Coronary artery (tissue), 2 donors: ENCODE data around the gene UBE2G2.

Experiments
- DNase-seq: peaks from one replicate; pipeline ENCODE4 v3.0.0-alpha.2; 2017; ENCODE audit warnings: low spot score
- H3K27ac ChIP-seq, 2 donors: fragments of 200-600 bp; sonication (generic); one replicate each; pipeline ENCODE4 v1.5.1; 2016 to 2019
- H3K4me3 ChIP-seq: fragments of 200-600 bp; sonication (generic); 2 replicates; pipeline ENCODE4 v1.5.1; 2016; ENCODE audit warnings: mild to moderate bottlenecking, moderate library complexity
- TF ChIP-seq, protein P1 (sequence below): fragments of 200-600 bp; sonication (generic); IDR thresholded peaks from one replicate; pipeline ENCODE4 v1.5.1; 2019; ENCODE audit warnings: antibody characterized with exemption

The UBE2G2 gene

DNA sequence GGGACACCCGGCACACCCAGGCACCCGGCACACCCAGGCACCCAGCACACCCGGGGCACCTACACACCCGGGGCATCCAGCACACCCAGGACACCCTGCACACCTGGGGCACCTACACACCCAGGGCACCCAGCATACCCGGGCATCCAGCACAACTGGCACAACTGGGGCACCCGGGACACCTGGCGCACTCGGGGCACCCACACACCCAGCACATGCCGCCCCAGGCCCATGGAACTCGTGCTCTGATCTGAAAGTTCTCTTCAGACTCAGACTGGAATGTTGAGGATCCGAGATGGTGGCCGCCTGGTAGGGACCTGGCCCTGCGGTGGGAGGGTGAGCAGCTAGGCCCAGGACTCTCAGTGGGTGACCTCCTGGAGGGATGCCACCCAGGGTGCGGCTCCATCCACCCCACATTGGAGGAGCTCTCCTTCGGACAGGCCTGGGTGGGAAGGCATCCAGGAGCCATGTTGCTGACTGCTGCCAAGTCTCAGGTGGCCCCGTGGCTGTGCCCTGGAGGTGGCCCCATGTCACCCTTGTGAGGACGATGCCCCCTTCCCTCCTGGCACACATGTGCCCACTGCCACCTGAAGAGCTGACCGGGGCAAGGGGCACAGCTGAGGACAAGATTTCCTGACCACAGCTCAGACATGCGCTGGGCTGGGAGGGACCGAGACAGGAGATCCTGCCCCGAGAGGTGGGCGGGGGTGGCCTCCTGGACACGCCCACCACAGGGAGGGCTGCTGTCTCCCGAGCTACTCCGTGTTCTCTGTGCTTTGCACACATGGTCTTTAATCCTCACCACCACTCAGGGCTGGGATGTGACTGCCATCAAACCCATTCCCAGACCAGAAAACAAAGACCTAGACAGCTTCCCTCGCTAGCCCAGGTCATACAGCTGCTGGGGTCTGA, 37.0 kb downstream of the UBE2G2 start:
- DNase-seq = peak; percentile 69
- H3K27ac ChIP-seq = no peak overlapping the region
- TF ChIP-seq, protein P1, sequence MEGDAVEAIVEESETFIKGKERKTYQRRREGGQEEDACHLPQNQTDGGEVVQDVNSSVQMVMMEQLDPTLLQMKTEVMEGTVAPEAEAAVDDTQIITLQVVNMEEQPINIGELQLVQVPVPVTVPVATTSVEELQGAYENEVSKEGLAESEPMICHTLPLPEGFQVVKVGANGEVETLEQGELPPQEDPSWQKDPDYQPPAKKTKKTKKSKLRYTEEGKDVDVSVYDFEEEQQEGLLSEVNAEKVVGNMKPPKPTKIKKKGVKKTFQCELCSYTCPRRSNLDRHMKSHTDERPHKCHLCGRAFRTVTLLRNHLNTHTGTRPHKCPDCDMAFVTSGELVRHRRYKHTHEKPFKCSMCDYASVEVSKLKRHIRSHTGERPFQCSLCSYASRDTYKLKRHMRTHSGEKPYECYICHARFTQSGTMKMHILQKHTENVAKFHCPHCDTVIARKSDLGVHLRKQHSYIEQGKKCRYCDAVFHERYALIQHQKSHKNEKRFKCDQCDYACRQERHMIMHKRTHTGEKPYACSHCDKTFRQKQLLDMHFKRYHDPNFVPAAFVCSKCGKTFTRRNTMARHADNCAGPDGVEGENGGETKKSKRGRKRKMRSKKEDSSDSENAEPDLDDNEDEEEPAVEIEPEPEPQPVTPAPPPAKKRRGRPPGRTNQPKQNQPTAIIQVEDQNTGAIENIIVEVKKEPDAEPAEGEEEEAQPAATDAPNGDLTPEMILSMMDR = no peak

DNA sequence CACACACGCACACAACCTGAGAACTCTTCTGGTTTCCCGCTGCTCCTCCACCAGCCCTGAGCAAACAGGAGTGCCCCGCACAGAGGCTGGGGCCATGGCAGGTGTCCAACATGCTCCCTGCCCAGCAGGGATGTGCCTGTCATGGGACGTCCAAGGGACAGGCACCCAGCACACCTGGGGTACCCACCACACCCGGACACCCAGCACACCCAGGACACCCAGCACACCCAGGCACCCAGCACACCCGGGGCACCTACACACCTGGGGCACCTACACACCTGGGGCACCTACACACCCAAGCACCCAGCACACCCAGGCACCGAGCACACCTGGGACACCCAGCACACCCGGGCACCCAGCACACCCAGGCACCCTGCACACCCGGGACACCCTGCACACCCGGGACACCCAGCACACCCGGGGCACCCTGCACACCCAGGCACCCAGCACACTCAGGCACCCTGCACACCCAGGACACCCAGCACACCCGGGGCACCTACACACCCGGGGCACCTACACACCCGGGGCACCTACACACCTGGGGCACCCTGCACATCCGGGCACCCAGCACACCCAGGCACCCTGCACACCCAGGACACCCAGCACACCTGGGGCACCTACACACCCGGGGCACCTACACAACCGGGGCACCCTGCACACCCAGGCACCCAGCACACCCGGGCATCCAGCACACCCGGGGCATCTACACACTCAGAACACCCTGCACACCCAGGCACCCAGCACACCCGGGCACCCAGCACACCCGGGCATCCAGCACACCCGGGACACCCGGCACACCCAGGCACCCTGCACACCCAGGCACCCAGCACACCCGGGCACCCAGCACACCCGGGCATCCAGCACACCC, 37.9 kb downstream of the UBE2G2 start:
- TF ChIP-seq, protein P1 = no peak
- peak; percentile 66 for DNase-seq
- Histone ChIP-seq H3K27ac (no peak overlapping the region), H3K4me3 (no peak overlapping the region)

More for the DNA sequence above, 37.0 kb downstream of the UBE2G2 start:
- no peak overlapping the region for H3K4me3 ChIP-seq

DNA sequence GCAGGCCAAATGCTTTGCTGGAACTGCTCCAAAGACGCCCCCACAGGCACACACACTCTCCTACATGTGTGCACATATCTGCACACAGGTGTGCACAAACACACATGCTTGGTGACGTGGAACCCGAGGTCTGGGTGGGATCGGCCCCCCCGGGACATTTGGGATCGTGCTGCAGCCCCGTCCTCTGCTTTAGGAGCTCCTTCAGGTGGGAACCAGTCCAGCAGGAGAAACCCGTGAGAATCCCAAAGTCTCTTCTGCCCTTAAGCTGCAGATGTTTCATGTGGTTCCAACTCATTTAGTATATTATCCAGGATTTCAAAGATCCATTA, 38.6 kb downstream of the UBE2G2 start:
- Histone ChIP-seq H3K4me3 (no peak overlapping the region), H3K27ac (no peak overlapping the region)
- TF ChIP-seq, protein P1 = no peak
- DNase-seq = no peak

DNA sequence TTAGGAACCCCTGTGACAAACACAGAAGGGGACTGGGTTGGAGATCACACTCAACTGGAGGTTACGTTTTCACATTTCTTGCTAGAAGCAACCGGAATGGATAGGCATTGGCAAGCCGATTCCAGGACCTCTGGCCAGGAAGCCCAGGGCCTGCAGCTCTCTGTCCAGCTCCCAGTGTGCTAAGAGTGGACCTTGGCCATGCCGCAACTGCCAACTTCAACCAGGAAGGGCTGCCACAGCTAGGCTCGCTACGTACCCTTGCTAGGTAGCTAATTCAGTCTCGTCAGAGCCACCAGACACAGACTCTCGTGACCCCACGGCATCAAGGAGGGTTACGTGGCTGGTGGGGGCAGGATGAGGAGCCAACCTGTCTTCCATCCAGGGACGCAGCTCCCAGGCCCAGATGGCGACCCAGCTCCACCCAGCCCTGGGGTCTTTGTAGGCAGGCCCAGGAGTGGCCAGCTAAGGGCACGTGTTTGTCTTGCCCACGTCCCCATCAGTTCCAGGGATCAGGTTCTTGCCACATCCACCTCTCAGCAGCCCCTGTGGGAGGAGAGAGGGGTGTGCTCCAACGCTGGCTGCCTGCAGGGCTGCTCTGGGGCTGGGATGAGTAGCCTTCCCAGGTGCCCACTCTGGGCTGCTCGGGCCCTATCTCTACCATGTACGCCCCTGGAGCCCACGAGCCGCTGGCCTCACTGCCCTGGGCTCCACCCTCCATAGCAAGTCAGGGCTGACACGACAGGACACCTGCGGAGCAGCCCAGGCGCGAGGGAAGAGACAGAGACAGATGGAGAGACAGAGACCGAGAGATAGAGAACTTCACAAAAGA, 39.2 kb downstream of the UBE2G2 start:
- TF ChIP-seq, protein P1 = no peak
- H3K4me3 ChIP-seq = no peak overlapping the region
- H3K27ac ChIP-seq = no peak overlapping the region
- peak; percentile 49 for DNase-seq

DNA sequence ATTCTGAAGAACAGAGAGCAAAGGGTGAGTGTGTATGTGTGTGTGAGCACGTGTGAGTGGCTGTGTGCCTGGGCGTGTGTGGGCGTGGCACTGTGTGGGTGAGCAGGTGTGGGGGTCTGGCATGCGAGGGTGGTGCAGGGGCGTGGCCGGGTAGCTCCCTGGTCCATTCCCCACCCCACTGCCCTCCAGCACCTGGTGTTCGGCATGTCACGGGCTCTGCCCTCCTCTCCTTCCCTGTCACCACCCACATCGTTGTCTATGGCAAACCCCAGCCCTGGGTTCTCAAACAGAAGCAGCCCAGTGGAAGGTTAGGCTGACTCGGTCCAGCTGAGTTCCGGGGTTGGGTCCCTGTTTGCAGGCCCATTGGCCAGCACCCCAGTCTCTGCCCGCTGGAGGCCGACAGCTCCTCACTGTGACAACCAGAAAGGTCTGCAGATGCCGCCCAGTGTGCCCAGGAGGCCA, 39.8 kb downstream of the UBE2G2 start:
- TF ChIP-seq, protein P1 = no peak
- DNase-seq = peak; percentile 19
- Histone ChIP-seq H3K4me3 (no peak overlapping the region), H3K27ac (no peak overlapping the region)

DNA sequence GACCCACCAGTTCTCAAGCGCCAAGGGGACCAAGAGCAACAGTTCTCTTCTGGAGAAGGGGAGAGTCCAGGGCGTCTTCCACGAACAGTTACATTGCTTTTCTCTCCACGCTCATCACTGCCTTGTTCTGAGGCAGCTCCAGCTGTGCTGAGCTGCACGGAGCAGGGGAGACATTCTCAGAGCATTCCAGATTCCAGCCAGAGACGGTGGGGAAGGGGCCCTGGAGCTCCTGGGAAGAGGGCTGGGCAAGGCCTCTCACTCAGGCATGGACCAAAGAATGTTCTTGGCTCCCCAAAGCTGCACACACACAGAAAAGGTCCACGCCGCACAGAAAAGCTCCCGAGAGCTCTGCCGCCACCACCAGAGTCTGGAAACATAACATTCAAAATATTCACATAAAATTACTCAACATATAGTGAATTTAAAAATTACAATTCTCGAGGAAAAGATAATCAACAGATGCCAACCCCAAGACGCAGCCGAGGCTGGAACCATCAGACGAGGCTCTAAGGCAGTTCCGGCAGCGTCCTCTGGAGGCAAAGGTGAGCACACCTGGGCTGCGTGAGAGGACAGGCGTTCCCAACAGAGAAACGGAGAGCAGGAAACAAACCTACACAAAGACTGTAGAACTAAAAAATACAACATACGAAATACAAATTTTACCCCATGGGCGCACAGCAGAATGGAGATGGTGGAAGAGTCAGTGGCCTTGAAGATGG, 40.5 kb downstream of the UBE2G2 start:
- H3K27ac ChIP-seq = no peak overlapping the region
- peak; percentile 61 for DNase-seq
- H3K4me3 ChIP-seq = no peak overlapping the region
- TF ChIP-seq, protein P1 = no peak
